ENCODE measurements around the gene AKAP17A. TPM values are rescaled to one million over a fixed set of nuclear protein-coding genes. Genes with fewer than 3 reads are reported as not detected.

AKAP17A gene
- total RNA-seq, 4 donors from 2014 or later: 53.7 to 134 (median 97.7) TPM

- 73 to 93% methylated on average over 4 to 17 of the region's 17 CpGs for WGBS, 2 donors (ENCODE audit: low coverage in 1 of 2)
- Histone ChIP-seq H3K4me1 (peaks cover 4 to 22% (median 14%) of the 10 kb centered on the region in 4 donors), H3K27ac (no peak overlapping the region), H3K27me3 (no peaks in the 10 kb centered on the region), H3K36me3 (peaks cover 0 to 58% (median 27%) of the 10 kb centered on the region in 4 donors), H3K4me3 (no peak overlapping the region), H3K9me3 (no peaks in the 10 kb centered on the region)
- DNase-seq: no peak
- TF ChIP-seq CTCF (IDR thresholded peaks at IDR 0.05): no peak
- TF ChIP-seq POLR2A (IDR thresholded peaks at IDR 0.05): no peak
- TF ChIP-seq POLR2AphosphoS5 (IDR thresholded peaks at IDR 0.05): no peak
- no peak for TF ChIP-seq EP300 (IDR thresholded peaks at IDR 0.05; ENCODE audit: low read depth)
- intact Hi-C loops (cut with DNase I; ENCODE audit: low total_unique reads): no loop called here
- in situ Hi-C loops (cut with MboI; ENCODE audit: low pct_ligation_motif_present in 1 of 4, low pct_unique_long_range_greater_than_20kb in 1 of 4, low sequenced_read_pairs in 3 of 4): loop anchor here in 2 of 4 donors (10.0 to 25.0 kb wide), 3 partner anchors 133 to 208 kb away; partner anchors contain the start of genes ASMTL (in 2 of the 2) and SLC25A6 (in 1 of the 2)
These were observed 4.3 kb downstream of the AKAP17A start for GRCh38 chrX:1595711-1596060.

- H3K9me3 ChIP-seq: no peaks in the 10 kb centered on the region
- no peak overlapping the region for H3K4me3 ChIP-seq
- H3K4me1 ChIP-seq: peaks cover 4 to 17% (median 12%) of the 10 kb centered on the region in 4 donors
- in situ Hi-C loops (cut with MboI; ENCODE audit: low pct_ligation_motif_present in 1 of 4, low pct_unique_long_range_greater_than_20kb in 1 of 4, low sequenced_read_pairs in 3 of 4) (loop anchor here in 2 of 4 donors (10.0 to 25.0 kb wide), 3 partner anchors 135 to 210 kb away; partner anchors contain the start of genes ASMTL (in 2 of the 2) and SLC25A6 (in 1 of the 2)), intact Hi-C loops (cut with DNase I; ENCODE audit: low total_unique reads) (no loop called here)
- H3K27ac ChIP-seq: no peak overlapping the region
- DNase-seq: no peak
- no peaks in the 10 kb centered on the region for H3K27me3 ChIP-seq
- 88% methylated on average over 25 of the region's 30 CpGs; no CpG with 5 or more reads in 1 of the 2 donors for WGBS, 2 donors (ENCODE audit: low coverage in 1 of 2)
- TF ChIP-seq POLR2AphosphoS5 (IDR thresholded peaks at IDR 0.05): no peak
- no peak for TF ChIP-seq CTCF (IDR thresholded peaks at IDR 0.05)
- no peak for TF ChIP-seq EP300 (IDR thresholded peaks at IDR 0.05; ENCODE audit: low read depth)
- TF ChIP-seq POLR2A (IDR thresholded peaks at IDR 0.05): no peak
- H3K36me3 ChIP-seq: peaks cover 0 to 70% (median 33%) of the 10 kb centered on the region in 4 donors
These were observed 5.4 kb downstream of the AKAP17A start for GRCh38 chrX:1596676-1597344.

GRCh38 chrX:1597345-1598020, 6.1 kb downstream of the AKAP17A start:
- DNase-seq: no peak
- WGBS, 2 donors (ENCODE audit: low coverage in 1 of 2): 91% methylated on average over 25 of the region's 25 CpGs; no CpG with 5 or more reads in 1 of the 2 donors
- Histone ChIP-seq H3K9me3 (no peaks in the 10 kb centered on the region), H3K27ac (no peak overlapping the region), H3K4me1 (peaks cover 4 to 16% (median 9%) of the 10 kb centered on the region in 4 donors), H3K4me3 (no peak overlapping the region), H3K36me3 (peaks cover 0 to 76% (median 36%) of the 10 kb centered on the region in 4 donors), H3K27me3 (no peaks in the 10 kb centered on the region)
- TF ChIP-seq CTCF (IDR thresholded peaks at IDR 0.05): no peak
- TF ChIP-seq POLR2A (IDR thresholded peaks at IDR 0.05): no peak
- TF ChIP-seq EP300 (IDR thresholded peaks at IDR 0.05; ENCODE audit: low read depth): no peak
- no peak for TF ChIP-seq POLR2AphosphoS5 (IDR thresholded peaks at IDR 0.05)
- in situ Hi-C loops (cut with MboI; ENCODE audit: low pct_ligation_motif_present in 1 of 4, low pct_unique_long_range_greater_than_20kb in 1 of 4, low sequenced_read_pairs in 3 of 4) (loop anchor here in 2 of 4 donors (10.0 to 25.0 kb wide), 3 partner anchors 135 to 210 kb away; partner anchors contain the start of genes ASMTL (in 2 of the 2) and SLC25A6 (in 1 of the 2)), intact Hi-C loops (cut with DNase I; ENCODE audit: low total_unique reads) (no loop called here)

Measured in transverse colon (tissue), 4 donors.